T-helper 22 cell (primary cell): ENCODE measurements around the gene EHF.

Experiments
- DNase-seq: peaks from one replicate; pipeline ENCODE4 v3.0.0-alpha.2; 2020; ENCODE audit warnings: low read depth

The EHF gene

DNA sequence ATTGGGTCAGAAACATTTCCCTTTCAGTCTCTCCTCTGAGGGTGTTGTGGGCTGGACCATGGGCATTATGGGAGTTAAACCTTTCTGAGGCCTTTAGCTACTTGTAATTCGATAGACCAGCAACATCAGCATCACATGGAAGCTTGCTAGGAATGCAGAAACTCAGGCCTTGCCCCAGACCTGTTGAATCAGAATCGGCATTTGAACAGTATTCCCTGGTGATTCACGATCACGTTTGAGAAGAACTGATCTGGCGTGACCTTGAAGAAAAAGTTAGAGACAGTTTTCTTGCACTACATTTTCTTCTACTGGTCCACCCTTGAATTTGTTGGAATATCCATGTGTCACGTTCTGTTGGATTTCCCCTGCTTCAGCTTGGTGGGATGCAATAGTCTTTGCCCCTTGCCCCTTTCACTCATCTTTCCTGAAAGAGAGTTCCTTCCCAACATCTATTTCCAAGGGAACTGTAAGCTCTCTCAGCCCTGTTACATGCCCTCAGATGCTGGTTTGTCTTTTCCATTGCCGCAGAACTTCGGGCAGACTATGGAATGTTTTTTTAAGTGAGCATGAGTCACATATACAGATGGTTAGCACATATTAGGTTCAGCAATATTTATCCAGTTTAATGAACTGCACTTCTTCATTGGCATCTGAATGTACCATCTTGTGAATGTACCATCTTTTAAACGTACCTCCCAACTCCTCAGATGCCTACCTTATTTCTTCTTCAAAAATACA, 23.9 kb downstream of the EHF start:
- DNase-seq = no peak

DNA sequence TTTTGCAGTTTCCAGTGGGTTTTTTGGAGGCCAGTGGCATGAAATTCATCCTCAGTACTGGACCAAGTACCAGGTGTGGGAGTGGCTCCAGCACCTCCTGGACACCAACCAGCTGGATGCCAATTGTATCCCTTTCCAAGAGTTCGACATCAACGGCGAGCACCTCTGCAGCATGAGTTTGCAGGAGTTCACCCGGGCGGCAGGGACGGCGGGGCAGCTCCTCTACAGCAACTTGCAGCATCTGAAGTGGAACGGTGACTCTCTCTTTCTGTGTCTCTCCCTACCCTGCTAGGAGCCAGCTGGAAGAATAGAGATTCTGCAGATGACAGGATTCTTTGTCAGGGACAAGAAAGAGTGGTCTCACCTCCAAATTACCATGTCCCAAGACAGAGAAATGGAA, 25.5 kb downstream of the EHF start:
- DNase-seq = no peak

DNA sequence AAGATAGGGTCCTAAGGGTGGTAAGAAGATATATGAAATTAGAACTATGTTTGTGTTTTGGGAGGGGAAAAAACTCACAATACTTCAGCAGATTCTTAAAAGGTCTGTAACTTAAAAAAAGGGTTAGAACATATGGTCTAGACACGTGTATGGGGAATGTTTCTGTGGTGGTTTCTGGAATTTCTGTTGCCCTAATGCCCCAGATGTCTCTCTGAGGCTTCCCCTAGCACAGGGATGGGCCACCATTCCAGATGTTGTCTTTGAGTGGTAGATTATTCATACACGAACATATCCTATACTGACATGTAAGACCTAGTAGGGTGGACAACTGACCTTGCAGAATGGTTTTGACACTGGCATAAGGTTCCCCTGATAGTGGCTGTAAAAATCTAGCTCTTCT, 26.2 kb downstream of the EHF start:
- no peak for DNase-seq

DNA sequence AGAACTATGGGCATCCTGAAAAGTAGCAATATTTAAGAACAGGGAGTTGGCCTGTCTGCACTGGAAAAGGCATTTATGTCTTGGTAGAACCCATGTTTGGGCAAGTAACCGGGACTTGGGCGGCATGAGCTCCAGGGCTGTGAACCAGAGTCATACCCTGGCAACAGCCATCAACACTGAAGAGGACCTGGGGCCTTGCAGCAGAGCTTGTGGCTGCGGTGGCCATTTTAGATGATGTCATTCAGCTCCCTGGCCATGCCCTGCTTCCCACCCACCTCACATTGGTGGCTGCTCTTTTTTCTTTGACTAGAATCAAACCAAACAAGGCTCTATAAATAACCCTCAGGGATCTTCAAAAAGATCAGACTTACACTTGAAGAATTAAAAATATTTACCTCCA, 26.6 kb downstream of the EHF start:
- no peak for DNase-seq

DNA sequence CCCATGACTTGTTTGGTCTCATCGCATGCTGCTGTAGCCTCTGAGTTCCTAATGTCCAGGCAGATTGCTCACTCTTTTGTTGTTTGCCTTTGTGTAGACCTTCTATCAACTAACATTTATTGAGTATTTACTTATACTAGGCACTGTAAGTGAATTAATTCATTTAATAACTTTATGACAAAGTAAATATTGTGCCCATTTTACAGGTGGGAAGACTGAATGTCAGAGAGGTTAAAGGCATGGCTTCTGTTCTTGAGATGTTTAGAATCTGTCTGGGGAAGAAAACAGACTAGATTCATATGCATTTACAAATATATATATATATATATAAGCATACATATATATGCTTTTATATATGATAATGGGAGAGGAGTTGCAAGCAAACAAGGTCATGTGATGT, 27.1 kb downstream of the EHF start:
- no peak for DNase-seq

DNA sequence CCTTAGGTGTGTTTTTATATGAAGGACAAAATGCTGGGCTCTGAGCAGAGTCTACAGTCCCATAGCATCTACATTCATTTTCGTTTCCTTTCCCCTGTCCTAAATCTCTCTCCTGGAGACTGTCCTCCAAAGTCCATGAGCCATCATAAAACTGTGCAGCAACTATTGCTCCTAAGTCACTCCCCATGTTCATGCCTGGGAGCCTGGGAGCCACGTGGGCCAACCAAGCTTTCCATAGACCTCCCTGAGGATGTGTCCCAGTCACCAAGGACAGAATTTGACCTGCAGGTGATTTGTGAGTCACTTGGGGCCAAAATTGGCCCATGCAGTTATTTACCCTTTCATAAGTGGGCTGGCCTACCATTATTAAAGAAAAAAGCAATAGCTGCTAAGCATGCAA, 28.7 kb downstream of the EHF start:
- DNase-seq = no peak

DNA sequence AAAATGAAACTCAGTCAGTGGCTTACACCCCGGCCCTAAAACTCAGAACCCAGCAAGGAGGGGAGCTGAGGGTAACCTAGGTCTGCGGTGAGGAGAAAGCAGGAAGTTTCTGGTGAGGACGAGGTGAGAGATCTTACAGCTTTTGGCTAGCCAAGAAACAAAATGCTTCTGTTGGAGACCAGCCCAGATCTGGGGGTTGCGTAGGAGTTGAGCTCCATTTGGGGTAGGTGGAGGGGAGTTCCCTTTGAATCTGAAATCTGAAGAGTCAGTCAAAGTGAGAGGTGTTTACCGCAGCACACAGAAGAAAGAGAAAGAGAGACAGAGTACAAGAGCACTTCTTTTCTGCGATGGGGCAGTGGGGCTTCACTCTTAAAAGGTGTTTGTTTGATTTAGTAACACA, 29.6 kb downstream of the EHF start:
- DNase-seq = peak; percentile 43

DNA sequence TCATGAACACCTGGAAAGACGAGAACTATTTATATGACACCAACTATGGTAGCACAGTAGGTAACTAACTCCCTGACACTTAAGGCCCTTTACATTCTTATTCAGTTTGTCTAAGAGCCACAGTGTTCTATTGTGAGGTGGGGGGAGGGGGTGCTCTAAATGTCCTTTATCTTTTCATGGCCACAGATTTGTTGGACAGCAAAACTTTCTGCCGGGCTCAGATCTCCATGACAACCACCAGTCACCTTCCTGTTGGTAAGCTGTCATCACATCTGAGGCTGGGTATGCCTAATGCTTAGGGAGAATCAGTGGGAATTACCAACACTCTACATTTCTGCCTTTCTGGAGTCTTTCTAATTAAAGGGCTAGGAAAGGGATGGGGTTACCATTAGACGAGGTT, 30.7 kb downstream of the EHF start:
- no peak for DNase-seq

DNA sequence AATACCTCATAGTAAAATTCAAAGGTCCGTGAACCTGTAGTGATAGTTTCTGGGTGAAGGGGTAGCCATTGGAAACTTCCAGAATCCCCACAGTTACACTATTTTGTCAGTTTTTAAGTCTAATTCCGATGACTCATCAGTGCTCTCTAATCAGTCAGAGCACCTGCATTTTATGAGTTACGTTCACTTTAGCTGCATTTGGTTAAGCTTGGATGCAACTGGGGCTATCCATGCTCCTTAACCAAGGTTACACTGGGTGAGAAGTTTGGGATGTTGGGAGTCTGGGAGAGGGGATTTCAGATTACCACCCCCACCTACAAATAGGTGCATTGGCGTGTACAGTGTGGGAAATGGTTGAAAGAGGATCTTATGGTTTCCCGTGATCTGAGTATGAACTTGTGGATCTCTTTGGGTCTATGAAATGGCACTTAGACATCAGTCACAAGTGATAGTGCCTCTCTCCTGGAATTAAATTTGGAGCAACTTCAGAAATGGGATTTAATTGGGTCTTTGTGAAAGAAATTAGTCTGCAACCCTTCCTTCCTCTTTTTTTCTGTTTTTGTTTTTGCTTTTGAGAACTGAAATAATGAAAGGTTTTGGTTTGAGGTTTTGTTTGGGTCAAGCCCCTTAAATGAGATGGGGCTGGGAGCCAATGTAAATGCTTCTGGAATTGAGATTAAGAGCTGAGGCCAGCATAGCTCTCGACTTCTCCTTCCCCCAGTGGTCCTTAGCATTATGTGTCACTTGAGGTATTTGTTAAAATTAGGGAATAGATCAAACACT, 31.5 kb downstream of the EHF start:
- no peak for DNase-seq

DNA sequence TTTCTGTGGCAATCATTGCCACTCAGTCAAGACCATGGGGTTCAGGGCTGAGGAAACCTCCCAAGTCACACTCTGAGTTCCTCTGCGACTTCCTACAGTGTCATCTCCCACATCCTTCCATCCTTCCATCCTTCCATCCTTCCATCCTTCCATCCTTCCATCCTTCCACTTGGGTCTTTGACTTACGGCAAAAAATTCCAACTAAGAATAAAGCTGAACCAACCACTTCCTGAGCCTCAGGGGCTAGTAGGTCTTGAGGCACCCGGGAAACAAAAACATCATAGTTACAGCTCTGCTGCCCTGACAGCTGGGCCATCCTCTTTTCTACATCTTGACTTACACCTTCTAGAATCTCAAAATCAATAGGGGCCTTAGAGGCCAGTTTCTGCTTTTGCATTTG, 32.1 kb downstream of the EHF start:
- DNase-seq = no peak

DNA sequence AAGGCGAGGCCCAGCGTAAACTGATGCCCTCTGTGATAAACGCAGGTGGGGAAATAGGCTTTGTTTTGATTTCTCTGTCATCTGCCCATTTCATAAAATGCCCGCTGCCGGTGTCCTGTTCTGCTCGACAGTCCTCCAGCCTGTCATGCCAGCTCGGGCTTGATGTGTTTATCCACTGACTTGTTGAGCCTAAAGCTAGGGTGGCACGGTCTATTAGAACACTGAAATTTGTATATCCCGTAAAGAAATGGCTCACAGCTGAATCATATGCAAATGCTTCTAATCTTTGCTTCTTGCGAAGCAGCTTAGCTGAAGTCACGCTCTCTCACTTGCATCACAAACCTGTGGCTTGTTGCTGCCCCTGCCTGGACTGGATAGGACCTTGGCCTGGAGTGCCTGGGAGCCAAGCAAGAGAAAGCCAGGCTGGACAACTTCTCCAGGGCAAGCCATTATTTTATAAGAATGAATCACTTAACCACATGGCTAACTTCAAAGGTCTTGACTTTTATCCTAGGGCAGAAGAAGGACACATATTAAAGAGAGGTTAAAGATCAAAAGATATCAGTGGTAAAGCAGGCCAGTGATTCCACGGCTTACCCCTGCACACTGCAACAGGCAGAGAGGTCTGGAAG, 33.1 kb downstream of the EHF start:
- DNase-seq = no peak

DNA sequence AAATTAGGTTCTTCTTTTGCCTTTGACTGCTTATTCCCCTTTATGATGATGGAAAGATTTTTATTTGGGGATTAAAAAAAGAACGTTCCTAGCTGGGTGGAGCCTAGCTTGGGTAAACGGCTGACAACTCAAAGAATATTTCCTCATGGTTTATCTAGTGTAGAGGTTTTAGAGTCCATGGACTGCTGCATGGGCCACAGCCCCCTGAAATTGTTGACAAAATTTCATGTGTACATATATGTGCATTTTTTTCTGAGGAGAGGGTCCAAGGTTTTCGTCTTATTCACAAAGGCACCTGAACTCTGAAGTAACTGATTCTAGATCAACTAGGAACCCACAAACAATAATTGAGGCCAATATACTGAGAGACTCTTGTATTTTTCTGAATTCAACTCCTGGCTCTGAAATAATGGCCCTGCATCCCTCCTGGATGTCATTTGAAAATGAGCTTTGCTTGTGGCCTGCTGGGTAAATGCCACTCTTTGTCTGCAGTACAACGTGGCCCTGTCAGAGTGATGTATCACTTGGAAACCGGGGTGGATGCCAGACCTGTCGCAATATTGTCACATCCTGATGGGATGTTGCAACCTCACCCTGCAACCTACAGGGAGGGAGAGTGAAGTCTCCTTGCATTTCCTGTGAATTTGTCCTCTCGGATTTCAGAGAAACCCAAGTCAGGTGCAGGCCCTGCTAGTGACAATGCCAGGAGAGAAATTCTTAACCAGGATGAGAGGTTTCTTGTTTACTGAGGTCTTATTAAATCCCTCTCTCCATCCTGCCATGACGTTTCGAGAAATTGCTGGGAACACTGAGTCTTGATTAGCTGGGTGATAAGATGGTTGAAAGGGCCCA, 33.8 kb downstream of the EHF start:
- DNase-seq = no peak

DNA sequence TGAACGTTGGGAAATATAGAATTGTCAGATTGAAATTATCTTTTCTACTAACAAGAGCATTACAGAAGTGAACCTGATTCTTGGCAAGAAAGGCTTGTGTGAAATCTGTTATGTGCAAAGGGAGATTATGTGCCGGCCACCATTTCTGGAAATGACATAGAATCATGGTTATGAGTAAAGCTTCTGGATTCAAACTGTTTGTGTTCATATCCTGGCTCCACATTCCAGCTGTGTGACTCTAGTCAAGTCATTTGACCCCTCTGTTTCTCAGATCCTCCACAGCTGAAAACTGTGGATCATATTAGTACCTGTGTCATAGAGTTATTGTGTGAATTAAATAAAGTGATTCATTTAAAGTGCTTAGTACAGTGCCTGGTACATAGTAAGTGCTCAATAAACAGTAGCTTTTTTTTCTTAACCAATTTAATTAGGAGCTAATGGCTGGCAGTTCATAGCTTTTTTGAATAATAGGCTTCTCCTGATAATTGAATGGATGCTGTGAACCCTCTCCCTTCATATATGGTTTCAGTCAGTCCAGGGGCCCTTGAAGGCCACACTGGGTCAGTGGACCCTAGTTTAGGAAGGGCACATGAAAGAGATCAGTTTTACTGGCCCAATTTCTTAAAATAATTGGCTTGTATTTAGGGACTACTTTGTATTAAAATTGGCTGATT, 34.6 kb downstream of the EHF start:
- DNase-seq = no peak

DNA sequence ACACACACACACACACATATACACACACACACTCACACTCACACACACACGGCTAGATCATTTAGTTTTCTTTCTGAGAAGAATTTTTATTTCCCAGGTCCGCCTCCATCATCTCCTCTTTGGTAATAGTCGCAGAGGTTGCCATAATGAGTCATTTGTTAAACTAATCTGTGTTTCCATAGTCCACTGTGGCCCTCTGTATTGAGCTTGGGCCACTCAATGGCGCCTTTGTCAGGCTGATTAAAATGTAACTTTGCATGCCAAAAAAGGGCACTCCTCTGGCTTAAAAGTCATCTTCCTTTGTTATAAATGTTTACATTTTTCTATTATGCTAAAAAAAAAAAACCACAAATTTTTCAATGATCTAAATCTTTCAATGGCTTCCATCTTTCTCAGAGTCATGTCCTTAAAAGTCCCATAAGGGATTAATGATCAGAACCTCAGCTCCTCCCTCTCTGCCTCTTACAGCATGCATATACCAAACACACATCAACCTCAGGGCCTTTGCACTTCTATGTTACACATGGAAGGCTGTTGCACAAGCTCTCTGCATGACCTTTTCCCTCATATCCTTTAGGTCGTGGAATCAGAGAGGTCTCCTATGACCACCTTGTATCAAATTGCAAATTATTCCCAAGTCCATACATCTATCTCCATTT, 35.3 kb downstream of the EHF start:
- no peak for DNase-seq

DNA sequence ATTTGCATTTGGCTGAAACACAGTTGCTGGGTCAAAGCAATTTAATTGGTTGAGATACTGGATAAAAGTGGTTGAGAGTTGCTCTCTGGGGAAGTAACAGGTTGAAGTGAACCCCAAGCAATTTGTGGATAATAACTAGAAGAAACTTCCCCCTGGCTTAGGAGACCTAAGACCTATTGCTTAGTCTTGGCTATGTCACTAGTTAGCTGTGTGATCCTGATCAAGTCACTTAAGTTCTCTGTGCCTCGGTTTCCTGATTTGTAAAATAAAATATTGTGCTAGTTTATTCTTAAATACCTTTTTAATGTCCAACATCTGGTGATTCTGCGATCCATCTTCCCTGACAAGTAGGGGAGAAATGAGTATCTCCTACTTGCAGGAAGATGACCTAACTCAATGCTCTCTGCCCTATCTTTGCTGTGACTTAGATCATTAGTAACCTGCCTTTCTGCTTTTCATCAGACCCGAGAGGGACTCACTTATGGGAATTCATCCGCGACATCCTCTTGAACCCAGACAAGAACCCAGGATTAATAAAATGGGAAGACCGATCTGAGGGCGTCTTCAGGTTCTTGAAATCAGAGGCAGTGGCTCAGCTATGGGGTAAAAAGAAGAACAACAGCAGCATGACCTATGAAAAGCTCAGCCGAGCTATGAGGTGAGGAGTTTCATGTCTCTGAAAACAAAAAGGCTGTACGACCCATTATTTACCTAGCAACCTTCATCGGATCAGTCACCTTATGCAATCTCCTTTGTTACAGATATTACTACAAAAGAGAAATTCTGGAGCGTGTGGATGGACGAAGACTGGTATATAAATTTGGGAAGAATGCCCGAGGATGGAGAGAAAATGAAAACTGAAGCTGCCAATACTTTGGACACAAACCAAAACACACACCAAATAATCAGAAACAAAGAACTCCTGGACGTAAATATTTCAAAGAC, 37.5 kb downstream of the EHF start:
- DNase-seq = no peak

DNA sequence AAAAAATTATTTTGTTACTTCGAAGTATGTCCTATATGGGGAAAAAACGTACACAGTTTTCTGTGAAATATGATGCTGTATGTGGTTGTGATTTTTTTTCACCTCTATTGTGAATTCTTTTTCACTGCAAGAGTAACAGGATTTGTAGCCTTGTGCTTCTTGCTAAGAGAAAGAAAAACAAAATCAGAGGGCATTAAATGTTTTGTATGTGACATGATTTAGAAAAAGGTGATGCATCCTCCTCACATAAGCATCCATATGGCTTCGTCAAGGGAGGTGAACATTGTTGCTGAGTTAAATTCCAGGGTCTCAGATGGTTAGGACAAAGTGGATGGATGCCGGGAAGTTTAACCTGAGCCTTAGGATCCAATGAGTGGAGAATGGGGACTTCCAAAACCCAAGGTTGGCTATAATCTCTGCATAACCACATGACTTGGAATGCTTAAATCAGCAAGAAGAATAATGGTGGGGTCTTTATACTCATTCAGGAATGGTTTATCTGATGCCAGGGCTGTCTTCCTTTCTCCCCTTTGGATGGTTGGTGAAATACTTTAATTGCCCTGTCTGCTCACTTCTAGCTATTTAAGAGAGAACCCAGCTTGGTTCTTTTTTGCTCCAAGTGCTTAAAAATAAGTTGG, 38.3 kb downstream of the EHF start:
- DNase-seq = no peak

DNA sequence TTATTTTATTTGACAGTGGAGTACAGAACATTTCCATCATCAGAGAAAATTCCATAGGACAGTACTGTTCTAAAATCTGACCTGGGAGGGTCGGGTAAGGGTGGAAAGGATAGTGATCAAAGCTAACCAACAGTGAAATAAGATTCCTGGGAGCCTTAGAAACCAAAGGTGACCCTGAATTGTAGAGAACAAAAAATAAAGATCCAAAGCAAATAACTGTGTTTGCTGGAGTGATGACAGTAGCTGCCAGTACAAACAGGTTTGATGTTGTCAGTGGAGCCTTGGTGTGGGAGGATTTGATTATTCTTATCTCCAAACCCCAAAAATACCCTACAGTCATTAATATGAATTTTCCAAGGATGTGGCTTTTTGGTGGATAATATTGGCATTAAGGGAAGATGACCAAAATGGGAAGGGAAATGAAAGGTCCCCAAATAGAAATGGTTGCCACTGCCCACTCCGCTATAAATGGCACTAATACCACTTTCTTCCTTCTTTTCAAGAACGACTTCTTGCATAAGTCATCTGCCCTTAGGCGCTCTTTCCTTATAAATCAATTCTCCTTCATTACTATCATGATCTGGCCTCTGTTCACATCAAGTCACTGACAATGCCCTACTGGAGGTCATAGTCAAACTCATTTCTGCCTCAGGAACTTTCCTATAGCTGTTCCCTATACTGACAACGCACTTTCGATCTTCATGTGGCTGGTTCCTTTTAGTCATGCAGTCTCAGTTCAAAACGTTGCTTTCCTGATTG, 44.4 kb downstream of the EHF start:
- no peak for DNase-seq

DNA sequence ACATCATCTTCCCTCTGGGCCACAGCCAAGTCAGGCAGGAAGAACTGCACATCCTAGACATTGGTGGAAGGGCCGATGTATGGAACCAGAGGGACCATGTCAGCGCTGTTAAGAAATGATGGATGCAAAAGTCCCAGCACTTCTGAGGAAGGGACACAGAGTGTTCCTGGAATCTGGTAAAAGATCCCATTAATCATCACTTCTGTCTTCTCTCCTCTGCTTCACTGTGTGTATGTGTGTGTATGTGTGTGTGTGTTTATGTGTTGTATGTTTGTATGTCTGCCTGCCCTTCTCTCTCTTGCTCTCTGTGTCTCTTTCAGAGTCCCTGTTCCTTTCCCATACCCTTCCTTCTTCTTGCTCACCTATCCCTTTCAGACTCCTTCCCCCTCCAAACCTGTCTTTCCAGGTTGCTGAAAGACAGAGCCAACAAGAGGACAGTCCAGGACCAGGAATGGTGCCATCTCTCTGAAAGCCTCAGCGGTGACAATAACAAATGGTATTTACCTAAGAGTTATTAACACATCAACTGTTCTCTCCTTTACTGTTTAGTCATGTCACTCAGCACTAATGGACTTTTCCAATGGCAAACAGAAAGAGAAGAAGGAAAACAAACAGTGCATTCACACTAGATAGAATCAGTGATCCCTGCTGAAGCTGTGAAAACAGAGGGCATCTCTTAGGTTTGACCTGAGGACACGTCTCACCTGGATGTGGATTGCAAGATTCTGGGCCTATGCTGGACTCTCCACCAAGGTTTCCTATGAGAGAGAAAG, 47.1 kb downstream of the EHF start:
- no peak for DNase-seq
